Subcutaneous abdominal adipose tissue (tissue), 5 donors: ENCODE data around the gene TUBA1B.
"Not testable (repeated sequence)": the region's sequence is repeated elsewhere in the genome, so short reads cannot be mapped to it uniquely, and the experiment has no call there.

Source experiments
- H3K27ac ChIP-seq: one replicate; pipeline ENCODE4 v1.7.0; 2013; ENCODE audit warnings: low read depth, mild to moderate bottlenecking, inconsistent platforms, low read length, moderate library complexity
- H3K27me3 ChIP-seq, 5 donors: one replicate each; pipeline ENCODE4 v1.7.0; 2013; ENCODE audit warnings: low read length in 5 of 5, inconsistent platforms in 1 of 5; ENCODE audit not compliant: control insufficient read depth in 5 of 5, insufficient read depth in 4 of 5
- H3K36me3 ChIP-seq, 5 donors: one replicate each; pipeline ENCODE4 v1.7.0; 2013; ENCODE audit warnings: low read length in 5 of 5; ENCODE audit not compliant: control insufficient read depth in 5 of 5, insufficient read depth in 5 of 5
- H3K4me1 ChIP-seq, 5 donors: one replicate each; pipeline ENCODE4 v1.7.0; 2013; ENCODE audit warnings: low read length in 5 of 5, mild to moderate bottlenecking in 3 of 5, moderate library complexity in 1 of 5; ENCODE audit not compliant: control insufficient read depth in 5 of 5, insufficient read depth in 5 of 5
- H3K4me3 ChIP-seq, 5 donors: one replicate each; pipeline ENCODE4 v1.7.0; 2013; ENCODE audit warnings: low read length in 5 of 5, low read depth in 1 of 5
- H3K9ac ChIP-seq, 5 donors: one replicate each; pipeline ENCODE4 v1.7.0; 2013; ENCODE audit warnings: low read length in 5 of 5, mild to moderate bottlenecking in 4 of 5, moderate library complexity in 3 of 5
- H3K9me3 ChIP-seq, 5 donors: one replicate each; pipeline ENCODE4 v1.7.0; 2013; ENCODE audit warnings: low read length in 5 of 5; ENCODE audit not compliant: control insufficient read depth in 5 of 5
- donor health status: healthy.
- donor health status: healthy.
- donor health status: healthy.
- donor health status: healthy.
- donor health status: healthy.

The TUBA1B gene

DNA sequence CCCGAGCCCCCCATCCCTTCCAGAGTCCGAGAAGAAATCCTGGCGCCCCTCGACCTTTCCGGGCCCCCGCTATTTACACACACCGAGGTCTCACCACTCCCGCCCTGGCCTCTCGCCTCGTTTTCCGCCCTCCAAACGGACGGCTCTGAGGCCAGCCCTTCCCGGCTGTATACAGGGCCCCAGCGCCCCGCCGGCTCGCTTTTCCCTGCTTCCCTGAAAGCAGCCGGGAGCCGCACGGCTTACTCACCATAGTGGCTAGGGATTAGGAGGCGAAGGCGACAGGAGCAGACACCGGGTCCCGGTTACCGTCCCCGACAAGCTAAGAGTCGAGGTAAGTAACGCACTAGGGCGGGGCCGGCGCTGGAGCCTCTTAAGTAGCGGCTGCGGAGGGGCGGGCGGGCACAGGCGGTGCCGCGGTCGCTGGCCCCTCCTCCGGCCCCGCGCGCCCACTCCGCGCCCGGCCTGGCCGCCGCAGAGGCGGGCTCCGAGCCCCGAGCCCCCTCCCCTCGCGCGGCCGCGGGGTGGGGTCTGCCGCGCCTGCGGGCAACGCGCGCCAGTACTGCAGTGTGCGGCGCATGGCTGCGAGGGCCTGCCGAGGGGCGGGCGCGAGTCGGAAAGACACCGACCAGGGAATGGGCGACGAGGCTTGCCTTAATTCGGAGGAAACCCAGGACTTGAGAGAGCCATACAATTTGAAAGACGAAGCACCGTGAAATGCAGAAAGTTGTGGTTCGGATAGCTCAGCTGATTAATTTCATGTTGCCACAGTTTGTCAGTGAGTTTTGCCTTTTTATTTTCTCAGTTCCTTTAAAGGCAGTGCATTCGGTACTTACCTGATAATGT is at the start of gene TUBA1B:
Gene TUBA1B (minus strand): TSS at position 345 of the 843 bp plus-strand sequence. CDS start 95 bp downstream, at position 250.
- Histone ChIP-seq H3K4me1 (peaks cover 7 to 31% (median 23%) of the 10 kb centered on the region in 5 donors), H3K27ac (peak within 1 kb of the TSS; percentile 96), H3K9ac (peak within 1 kb of the TSS; percentile 44 to 95 (median 93)), H3K9me3 (no peaks in the 10 kb centered on the region), H3K4me3 (peak within 1 kb of the TSS; percentile 94 to 99 (median 98)), H3K27me3 (no peaks in the 10 kb centered on the region), H3K36me3 (peaks cover 9 to 29% (median 26%) of the 10 kb centered on the region in 5 donors)

DNA sequence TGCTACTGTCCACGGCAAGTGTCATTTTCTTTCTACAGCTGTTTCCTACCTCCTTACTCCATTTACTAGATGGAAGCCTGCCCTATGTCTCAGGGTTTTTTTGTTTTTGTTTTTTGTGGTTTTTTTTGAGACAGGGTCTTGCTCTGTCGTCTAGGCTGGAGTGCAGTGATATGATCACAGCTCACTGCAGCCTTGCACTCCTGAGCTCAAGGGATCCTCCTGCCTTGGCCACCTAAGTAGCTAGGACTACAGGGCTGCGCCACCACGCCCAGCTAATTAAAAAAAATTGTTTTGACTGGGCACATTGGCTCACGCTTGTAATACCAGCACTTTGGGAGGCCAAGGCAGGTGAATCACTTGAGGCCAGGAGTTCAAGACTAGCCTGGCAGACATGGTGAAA is 43.0 kb upstream of the TUBA1B start:
- Histone ChIP-seq H3K27ac (no peak overlapping the region), H3K4me1 (no peaks in the 10 kb centered on the region), H3K36me3 (no peaks in the 10 kb centered on the region), H3K4me3 (no peak overlapping the region), H3K9ac (no peak overlapping the region), H3K9me3 (no peaks in the 10 kb centered on the region), H3K27me3 (no peaks in the 10 kb centered on the region)

DNA sequence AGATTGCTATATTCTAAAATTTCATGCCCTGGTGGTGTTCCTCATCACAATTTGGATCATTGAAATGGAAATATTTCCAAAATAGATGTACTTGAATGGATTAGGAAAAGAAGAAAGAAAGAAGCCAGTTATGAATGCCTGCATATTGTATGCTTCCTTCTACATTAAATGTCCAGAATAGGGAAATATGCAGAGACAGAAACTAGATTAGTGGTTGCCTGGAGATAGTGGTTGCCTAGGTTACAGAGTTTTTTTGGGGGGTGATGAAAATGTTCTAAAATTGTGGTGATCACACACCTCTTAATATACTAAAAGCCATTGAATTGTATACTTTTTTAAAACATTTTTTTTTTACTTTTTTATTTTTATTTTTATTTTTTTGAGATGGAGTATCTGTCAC is 39.7 kb upstream of the TUBA1B start:
- no peak overlapping the region for H3K27ac ChIP-seq
- no peaks in the 10 kb centered on the region for H3K27me3 ChIP-seq
- no peaks in the 10 kb centered on the region for H3K9me3 ChIP-seq
- H3K9ac ChIP-seq: no peak overlapping the region
- no peak overlapping the region for H3K4me3 ChIP-seq
- no peaks in the 10 kb centered on the region for H3K36me3 ChIP-seq
- peaks cover 0 to 2% (median 0%) of the 10 kb centered on the region in 5 donors for H3K4me1 ChIP-seq

DNA sequence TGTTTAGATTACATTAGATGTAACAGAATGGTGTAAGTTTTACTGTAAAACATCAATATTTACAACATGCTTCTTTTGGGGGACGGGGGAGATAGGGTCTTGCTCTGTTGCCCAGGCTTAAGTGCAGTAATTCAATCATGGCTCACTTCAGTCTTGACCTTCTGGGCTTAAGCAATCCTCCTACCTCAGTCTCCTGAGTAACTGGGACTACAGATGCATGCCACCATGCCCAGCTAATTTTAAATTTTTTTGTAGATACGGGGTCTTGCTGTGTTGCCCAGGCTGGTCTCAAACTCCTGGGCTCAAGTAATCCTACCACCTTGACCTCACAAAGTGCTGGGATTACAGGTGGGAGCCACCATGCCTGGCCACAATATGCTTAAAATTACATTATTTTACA is 33.9 kb upstream of the TUBA1B start:
- H3K36me3 ChIP-seq: no peaks in the 10 kb centered on the region
- peaks cover 0 to 3% (median 0%) of the 10 kb centered on the region in 5 donors for H3K4me1 ChIP-seq
- H3K27me3 ChIP-seq: no peaks in the 10 kb centered on the region
- H3K9me3 ChIP-seq: no peaks in the 10 kb centered on the region
- no peak overlapping the region for H3K4me3 ChIP-seq
- no peak overlapping the region for H3K9ac ChIP-seq
- H3K27ac ChIP-seq: no peak overlapping the region

DNA sequence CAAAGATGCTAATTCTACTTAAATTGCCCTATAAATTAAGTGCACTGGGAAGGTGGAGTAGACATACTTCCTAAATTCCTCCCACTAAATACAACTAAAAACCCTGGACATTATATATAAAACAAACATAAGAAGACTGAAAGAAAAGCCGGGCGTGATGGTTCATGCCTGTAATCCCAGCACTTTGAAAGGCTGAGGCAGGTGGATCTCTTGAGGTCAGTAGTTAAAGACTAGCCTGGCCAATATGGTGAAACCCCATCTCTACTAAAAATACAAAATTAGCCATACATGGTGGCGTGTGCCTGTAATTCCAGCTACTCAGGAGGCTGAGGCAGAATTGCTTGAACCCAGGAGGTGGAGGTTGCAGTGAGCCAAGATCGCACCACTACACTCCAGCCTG is 30.7 kb upstream of the TUBA1B start:
- H3K36me3 ChIP-seq, H3K9ac ChIP-seq, H3K4me1 ChIP-seq, H3K9me3 ChIP-seq, H3K4me3 ChIP-seq, H3K27ac ChIP-seq, H3K27me3 ChIP-seq: not testable (repeated sequence)

DNA sequence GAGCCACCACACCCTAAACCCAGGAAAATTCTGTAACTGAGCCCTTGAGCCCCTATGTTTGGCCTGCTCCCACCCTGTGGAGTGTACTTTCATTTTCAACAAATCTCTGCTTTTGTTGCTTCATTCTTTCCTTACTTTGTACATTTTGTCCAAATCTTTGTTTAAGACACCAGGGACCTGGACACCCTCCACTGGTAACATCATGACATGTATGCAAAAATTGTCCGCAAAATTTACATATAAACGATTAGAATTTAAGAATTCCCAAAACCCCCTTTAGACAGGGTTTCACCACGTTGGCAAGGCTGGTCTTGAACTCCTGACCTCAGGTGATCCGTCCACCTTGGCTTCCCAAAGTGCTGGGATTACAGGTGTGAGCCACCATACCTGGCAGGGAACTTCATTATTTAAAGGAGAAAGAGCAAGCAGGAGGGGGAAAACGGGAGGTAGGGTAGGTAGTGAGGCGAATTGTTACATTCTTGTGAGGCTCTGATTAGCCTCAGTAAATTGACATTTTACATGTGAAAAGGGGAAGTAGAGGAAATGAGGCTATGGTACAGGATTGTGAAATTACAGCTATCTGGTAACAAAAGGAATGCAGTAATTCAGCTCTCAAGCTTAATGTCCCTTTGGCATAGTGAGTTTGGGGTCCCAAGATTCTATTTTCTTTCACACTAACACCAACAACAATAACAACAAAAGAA is 30.0 kb upstream of the TUBA1B start:
- no peaks in the 10 kb centered on the region for H3K36me3 ChIP-seq
- peak overlapping the region in 1 of 5 donors; percentile 11 for H3K9ac ChIP-seq
- H3K9me3 ChIP-seq: no peaks in the 10 kb centered on the region
- peaks cover 0 to 3% (median 0%) of the 10 kb centered on the region in 5 donors for H3K4me1 ChIP-seq
- no peaks in the 10 kb centered on the region for H3K27me3 ChIP-seq
- no peak overlapping the region for H3K4me3 ChIP-seq
- no peak overlapping the region for H3K27ac ChIP-seq

DNA sequence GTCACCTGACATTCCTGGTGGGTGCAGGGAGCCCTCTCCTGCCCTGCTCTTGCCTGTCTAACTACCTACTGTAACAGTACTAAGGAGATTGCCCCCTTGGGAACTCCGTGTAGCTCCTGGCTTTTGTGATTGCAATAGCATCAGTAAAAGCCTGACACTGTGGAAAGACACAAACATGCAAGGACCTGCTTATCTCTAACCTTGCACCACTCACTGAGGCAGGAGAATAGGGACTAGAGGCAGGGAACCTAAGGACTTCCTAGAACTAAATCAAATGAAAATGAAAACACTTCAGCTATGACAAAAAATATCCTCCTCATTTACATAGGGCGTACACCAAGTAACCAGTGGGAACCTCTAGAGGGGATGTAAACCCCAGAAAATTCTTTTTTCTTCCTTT is 29.2 kb upstream of the TUBA1B start:
- H3K27ac ChIP-seq: no peak overlapping the region

DNA sequence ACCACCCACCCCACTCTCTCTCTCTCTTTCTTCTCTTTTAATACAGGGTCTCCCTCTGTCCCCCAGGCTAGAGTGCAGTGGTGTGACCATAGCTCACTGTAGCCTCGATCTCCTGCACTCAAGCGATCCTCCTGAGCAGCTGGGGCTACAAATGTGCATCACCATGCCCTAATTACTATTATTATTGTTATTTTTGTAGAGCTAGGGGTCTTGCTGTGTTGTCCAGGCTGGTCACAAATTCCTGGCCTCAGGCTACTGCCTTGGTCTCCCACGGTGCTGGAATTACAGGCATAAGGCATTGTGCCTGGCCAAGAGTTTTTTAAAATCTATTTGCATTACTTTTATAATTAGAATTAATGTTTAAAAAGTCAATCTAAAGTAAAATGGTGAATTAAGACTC is 23.0 kb upstream of the TUBA1B start:
- Histone ChIP-seq H3K4me1 (no peaks in the 10 kb centered on the region), H3K9ac (no peak overlapping the region), H3K9me3 (no peaks in the 10 kb centered on the region)

More for the DNA sequence above, 29.2 kb upstream of the TUBA1B start:
- no peak overlapping the region for H3K4me3 ChIP-seq
- no peak overlapping the region for H3K9ac ChIP-seq
- H3K9me3 ChIP-seq: no peaks in the 10 kb centered on the region
- H3K27me3 ChIP-seq: no peaks in the 10 kb centered on the region
- H3K4me1 ChIP-seq: peaks cover 0 to 3% (median 0%) of the 10 kb centered on the region in 5 donors
- H3K36me3 ChIP-seq: no peaks in the 10 kb centered on the region

DNA sequence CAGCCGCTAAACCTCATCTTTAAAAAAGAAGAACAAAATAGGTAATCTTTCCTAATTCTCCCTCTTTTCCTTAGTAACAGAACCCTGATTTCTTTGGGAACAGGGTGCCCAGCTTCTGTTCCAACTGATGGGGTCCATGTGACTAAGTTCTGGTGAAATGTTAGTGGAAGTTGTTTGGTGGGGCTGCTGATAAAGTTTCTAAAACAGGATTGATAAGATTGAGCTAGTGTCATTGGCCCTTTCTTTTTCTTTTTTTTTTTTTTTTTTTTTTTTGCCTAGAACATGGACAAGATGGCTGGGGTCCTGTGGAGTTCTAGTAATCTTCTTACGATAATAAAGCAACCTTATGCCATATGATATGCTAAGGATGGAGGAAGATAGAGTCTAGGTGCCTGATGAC is 16.2 kb upstream of the TUBA1B start:
- H3K27me3 ChIP-seq: no peaks in the 10 kb centered on the region
- H3K9me3 ChIP-seq: no peaks in the 10 kb centered on the region
- no peaks in the 10 kb centered on the region for H3K4me1 ChIP-seq
- H3K36me3 ChIP-seq: no peaks in the 10 kb centered on the region
- H3K4me3 ChIP-seq: no peak overlapping the region
- H3K9ac ChIP-seq: no peak overlapping the region
- H3K27ac ChIP-seq: no peak overlapping the region

More for the DNA sequence above, 23.0 kb upstream of the TUBA1B start:
- Histone ChIP-seq H3K36me3 (no peaks in the 10 kb centered on the region), H3K27me3 (no peaks in the 10 kb centered on the region), H3K27ac (no peak overlapping the region), H3K4me3 (no peak overlapping the region)

DNA sequence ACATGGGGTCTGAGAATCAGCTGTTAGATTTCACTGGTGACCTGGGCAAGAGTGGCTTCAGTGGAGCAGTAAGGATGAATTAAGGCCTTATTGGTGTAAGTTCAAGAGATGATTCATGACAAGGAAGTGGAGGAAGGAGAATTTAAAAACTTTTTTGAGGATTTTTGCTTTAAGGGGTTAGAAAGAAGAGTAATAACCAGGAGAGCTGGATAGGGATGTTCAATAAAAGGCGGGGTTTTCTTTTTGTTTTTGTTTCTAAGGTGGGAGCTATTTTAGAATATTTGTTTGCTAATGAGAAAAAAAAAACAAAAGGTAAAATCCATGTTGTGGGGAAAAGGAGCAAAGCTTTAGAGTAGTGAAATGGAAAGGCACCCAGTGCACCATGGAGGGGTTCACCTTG is 15.2 kb upstream of the TUBA1B start:
- H3K27ac ChIP-seq: no peak overlapping the region
- no peak overlapping the region for H3K9ac ChIP-seq
- no peaks in the 10 kb centered on the region for H3K36me3 ChIP-seq
- H3K27me3 ChIP-seq: no peaks in the 10 kb centered on the region
- H3K4me3 ChIP-seq: no peak overlapping the region
- H3K4me1 ChIP-seq: no peaks in the 10 kb centered on the region
- no peaks in the 10 kb centered on the region for H3K9me3 ChIP-seq
